Activated CD4-positive, alpha-beta T cell treated with anti-CD3 and anti-CD28 coated beads, Interleukin-2, Interleukin-6, amounts not matched to agents 100 ng/mL and 50 ng/mL, durations not matched to agents 16 hours and 8 hours (primary cell): Measurements from ENCODE around the gene HENMT1.
"Not testable (repeated sequence)": the region's sequence is repeated elsewhere in the genome, so short reads cannot be mapped to it uniquely, and the experiment has no call there.

Experiments used
- DNase-seq: peaks from one replicate; pipeline ENCODE4 v3.0.0-alpha.2; 2020

The HENMT1 gene

DNA sequence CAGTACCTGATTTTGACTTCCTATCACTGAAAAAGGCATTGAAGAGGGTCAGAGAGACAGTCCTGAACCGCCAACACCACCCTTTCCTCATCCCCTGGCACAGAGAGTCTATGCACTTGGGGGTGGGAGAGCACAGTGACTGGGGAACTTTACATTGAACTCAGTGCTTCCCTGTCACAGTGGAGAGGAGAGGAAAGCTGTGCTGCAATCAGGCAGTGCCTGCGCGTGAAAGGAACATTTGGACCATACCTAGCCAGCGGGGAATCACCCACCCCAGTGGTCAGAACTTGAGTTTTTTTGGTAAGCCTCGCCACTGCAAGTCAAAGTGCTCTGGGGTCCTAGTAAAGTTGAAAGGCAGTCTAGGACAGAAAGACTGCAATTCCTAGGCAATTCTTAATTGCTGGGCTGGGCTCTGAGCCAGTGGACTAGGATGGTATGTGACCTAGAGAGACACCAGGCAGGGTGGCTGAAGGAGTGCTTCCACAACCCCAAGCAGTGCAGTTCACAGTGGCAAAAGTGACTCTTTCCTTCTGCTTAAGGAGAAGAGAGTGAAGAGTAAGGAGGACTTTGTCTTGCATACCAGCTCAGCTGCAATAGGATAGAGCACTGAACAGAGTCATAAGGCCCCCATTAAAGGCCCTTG lies 9.4 kb upstream of the HENMT1 start:
- no peak for DNase-seq

- no peak for DNase-seq
Observed at GRCh38 chr1:108669679-108670078, 8.8 kb upstream of the HENMT1 start.

- DNase-seq: no peak
Observed at GRCh38 chr1:108668777-108669176, 7.9 kb upstream of the HENMT1 start.

DNA sequence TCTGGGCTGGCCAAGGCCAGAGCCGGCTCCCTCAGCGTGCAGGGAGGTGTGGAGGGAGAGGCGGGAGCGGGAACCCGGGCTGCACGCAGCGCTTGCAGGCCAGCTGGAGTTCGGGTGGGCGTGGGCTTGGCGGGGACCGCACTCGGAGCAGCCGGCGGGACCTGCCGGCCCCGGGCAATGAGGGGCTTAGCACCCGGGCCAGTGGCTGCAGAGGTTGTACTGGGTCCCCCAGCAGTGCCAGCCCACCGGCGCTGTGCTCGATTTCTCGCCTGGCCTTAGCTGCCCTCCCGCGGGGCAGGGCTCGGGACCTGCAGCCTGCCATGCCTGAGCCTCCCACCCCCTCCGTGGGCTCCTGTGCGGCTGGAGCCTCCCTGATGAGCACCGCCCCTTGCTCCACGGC lies 6.5 kb upstream of the HENMT1 start:
- not testable (repeated sequence) for DNase-seq

GRCh38 chr1:108665771-108666170 lies 4.9 kb upstream of the HENMT1 start:
- DNase-seq: no peak

- no peak for DNase-seq
Observed at GRCh38 chr1:108665067-108665466, 4.2 kb upstream of the HENMT1 start.

- DNase-seq: no peak
Observed at GRCh38 chr1:108664481-108664880, 3.6 kb upstream of the HENMT1 start.

DNA sequence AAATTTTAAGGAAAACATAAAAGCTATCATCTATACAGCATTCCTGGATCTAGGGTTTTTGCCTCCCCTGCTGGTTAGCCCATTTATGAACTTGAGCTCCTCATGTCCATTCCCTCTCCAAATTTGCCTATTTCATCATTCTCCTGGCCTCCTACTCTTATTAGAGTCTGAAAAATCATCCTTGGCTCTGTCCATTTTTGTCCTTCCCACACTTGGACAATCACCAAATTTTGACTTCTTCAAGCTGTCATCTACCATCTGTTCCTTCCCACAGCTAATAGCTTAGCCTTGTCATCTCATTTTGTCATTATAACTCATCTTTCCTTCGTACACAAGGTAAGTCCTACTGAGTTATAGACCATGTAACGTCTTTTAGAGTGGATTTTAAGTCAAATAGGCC lies 2.2 kb upstream of the HENMT1 start:
- DNase-seq: no peak

- no peak for DNase-seq
Observed at GRCh38 chr1:108657356-108658080, 3.4 kb downstream of the HENMT1 start.

GRCh38 chr1:108653431-108654105 lies 7.3 kb downstream of the HENMT1 start:
- DNase-seq: no peak

GRCh38 chr1:108646648-108647269 lies 14.1 kb downstream of the HENMT1 start:
- DNase-seq: peak; percentile 76

DNA sequence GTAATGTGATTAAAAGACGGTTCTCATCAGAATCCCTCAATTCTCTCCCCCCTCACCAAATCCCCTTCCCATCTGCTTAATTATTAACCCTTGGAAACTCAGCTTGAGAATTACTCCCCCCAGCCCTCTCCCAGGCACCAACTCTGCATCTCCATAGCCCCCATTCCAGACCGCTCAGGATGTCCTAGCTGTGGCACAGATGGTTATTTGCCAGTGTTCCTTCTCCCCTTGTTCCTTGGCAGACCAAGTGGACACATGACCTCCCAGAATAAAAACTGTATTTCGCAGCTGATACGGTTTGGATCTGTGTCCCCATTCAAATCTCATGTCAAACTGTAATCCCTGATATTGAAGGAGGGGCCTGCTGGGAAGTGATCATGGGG lies 14.6 kb downstream of the HENMT1 start:
- DNase-seq: no peak

- no peak for DNase-seq
Observed at GRCh38 chr1:108645564-108646184, 15.2 kb downstream of the HENMT1 start.

DNA sequence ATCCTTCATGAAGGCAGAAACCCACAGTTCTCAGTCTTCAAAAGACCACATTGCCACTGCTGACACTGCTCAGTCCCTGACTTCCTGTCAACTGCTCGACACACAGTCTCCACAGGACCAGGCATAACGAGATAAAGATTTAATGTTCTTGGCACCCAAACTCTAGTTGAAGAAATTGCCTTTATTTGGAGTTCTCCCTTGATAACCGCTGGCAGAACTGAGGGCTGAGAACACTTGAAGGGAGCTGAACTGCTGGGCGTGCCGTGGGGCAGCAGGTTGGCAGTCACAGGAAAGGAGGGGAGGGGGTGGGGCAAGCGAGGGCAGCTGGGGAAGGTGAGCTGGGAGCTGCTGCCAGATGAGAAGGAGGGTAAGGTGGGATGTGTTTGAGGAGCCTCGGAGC lies 15.9 kb downstream of the HENMT1 start:
- DNase-seq: peak; percentile 58

GRCh38 chr1:108643492-108644335 lies 17.2 kb downstream of the HENMT1 start:
- peak; percentile 64 for DNase-seq

- not testable (repeated sequence) for DNase-seq
Observed at GRCh38 chr1:108640863-108641262, 20.0 kb downstream of the HENMT1 start.

- DNase-seq: no peak
Observed at GRCh38 chr1:108639899-108640560, 20.9 kb downstream of the HENMT1 start.

GRCh38 chr1:108636876-108637275 lies 24.0 kb downstream of the HENMT1 start:
- DNase-seq: no peak

DNA sequence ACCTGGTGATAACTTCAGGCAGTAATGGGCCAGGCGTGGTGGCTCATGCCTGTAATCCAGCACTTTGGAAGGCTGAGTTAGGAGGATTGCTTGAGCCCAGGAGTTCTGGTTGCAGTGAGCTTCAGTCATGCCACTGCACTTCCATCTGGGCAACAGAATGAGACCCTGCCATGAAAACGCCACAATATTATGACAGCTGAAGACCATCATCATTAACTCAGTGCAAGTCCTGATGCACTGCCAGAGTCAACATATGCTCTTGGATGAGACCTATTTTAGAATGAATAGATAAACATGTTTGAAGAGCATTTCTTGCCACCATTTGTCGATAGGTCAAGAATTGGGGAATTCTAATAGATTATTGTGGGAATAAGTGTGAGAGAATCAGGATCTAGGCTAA lies 26.4 kb downstream of the HENMT1 start:
- DNase-seq: no peak

- DNase-seq: no peak
Observed at GRCh38 chr1:108628665-108629064, 32.2 kb downstream of the HENMT1 start.

DNA sequence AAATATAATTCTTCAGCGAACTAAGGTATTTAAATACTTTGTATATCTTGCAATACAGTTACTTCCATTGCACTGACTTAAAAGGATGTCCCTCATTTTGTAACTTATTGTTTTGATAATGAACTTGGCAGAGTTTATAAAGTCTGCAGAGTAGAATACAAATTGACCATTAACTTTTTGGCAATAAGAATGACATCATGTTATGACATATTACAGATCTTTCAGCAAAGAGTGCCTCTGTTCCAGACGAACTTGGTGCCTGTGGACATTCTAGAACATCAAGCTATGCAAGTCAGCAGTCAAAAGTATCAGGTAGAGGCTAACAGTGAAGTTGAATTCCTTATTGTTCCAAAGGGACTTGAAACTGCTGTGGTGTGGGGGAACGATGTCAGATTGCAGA lies 32.9 kb downstream of the HENMT1 start:
- DNase-seq: no peak

DNA sequence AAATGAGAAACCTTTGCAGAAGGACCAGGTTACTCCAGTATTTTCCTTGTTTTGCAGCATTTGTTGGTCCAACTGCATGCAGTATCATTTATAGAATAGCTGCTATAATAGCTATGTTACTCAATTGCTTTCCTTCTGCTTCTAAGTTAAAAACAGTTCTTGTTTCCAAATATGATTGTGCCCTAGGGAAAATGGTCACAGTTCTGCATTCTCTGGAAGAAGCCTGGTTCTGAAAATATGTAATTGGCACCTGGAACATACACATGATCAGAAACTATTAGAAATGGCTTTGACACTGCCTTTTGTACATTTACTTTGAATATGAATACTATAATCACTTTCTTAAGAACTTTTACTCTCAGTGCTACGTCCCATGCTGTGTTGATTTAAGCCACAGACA lies 33.6 kb downstream of the HENMT1 start:
- no peak for DNase-seq
